K562 (cell line): Measurements from ENCODE around the gene CENPE. TPM values are rescaled to one million over a fixed set of nuclear protein-coding genes. Genes with fewer than 3 reads are reported as not detected.

Source experiments
- ATAC-seq: fragments of 200-7000 bp; cut with Tn5 transposase; 3 replicates; pipeline ENCODE4 v1.9.1; 2020; ENCODE audit warnings: moderate library complexity
- BruUV-seq: library from RNA; stranded (reverse); fragments of 400-500 nt; replicated peaks from 2 replicates; lab custom pipeline; 2021; lab: Mats Ljungman, UMichigan
- CTCF ChIA-PET: fragments of 300-600 bp; formaldehyde crosslinking; extraction: SDS; loops from one replicate; lab custom pipeline; 2021; ENCODE audit warnings: low intra/inter-chr PET ratio; lab: Yijun Ruan, JAX
- POLR2A ChIA-PET: fragments of 300-600, 350-650 bp; sonication (Branson Sonifier 250); formaldehyde crosslinking; extraction: SDS; loops from one replicate; lab custom pipeline; 2021; ENCODE audit warnings: antibody characterized with exemption, inconsistent platforms; lab: Yijun Ruan, JAX
- DNase-seq, 4 experiments: peaks; one replicate each; pipeline versions ENCODE4 v3.0.0 to v3.0.0-alpha.2; 2011 to 2018; ENCODE audit warnings: low spot score in 3 of 4, mixed read lengths in 3 of 4; ENCODE audit errors: extremely low read depth in 1 of 4
- FAIRE-seq: peaks from 2 replicates; lab custom pipeline; 2011; peaks lifted over from hg19 to GRCh38; lab: Jason Lieb, UNC
- H2AFZ ChIP-seq: 2 replicates; pipeline ENCODE4 v1.6.0; 2011; ENCODE audit warnings: low read depth, low read length, control low read depth, inconsistent platforms
- H3K27ac ChIP-seq: fragments of 200-600 bp; 3 replicates; pipeline ENCODE4 v1.8.0; 2011; ENCODE audit warnings: low read depth, mild to moderate bottlenecking, control low read depth, inconsistent platforms, low read length, moderate library complexity, mixed read lengths; ENCODE audit errors: extremely low read depth
- H3K27me3 ChIP-seq, 2 experiments: fragments of 300-600 bp in 1 of 2; 2 replicates in 1 of 2; 3 replicates in 1 of 2; pipeline versions ENCODE4 v1.6.0 to v1.8.0; 2011; ENCODE audit warnings: inconsistent platforms in 2 of 2, low read length in 2 of 2, mild to moderate bottlenecking in 1 of 2, mixed read lengths in 1 of 2, moderate library complexity in 1 of 2; ENCODE audit not compliant: control insufficient read depth in 2 of 2, insufficient read depth in 2 of 2
- H3K36me3 ChIP-seq: fragments of 300-600 bp; 3 replicates; pipeline ENCODE4 v1.8.0; 2011; ENCODE audit warnings: mild to moderate bottlenecking, low read length, inconsistent platforms; ENCODE audit not compliant: control insufficient read depth, insufficient read depth
- H3K4me1 ChIP-seq, 2 experiments: fragments of 200-600 bp in 1 of 2; replicated peaks in 1 of 2; 2 replicates in 1 of 2; 3 replicates in 1 of 2; pipeline versions ENCODE4 v1.5.1 to v1.8.0; 2011; ENCODE audit warnings: inconsistent platforms in 2 of 2, low read length in 2 of 2, mild to moderate bottlenecking in 1 of 2, mixed read lengths in 1 of 2, moderate library complexity in 1 of 2; ENCODE audit not compliant: control insufficient read depth in 2 of 2, insufficient read depth in 2 of 2
- H3K4me2 ChIP-seq: 2 replicates; pipeline ENCODE4 v1.6.1; 2011; ENCODE audit warnings: low read length, control low read depth, inconsistent platforms, mixed read lengths; ENCODE audit not compliant: insufficient read depth
- H3K4me3 ChIP-seq: fragments of 200-600 bp; sonication (generic), shearing (Covaris generic); 2 replicates; pipeline ENCODE4 v1.5.1; 2016; ENCODE audit warnings: control low read depth, inconsistent platforms
- H3K79me2 ChIP-seq: fragments of 200-600 bp; 3 replicates; pipeline ENCODE4 v1.8.0; 2011; ENCODE audit warnings: low read length, inconsistent platforms; ENCODE audit not compliant: control insufficient read depth, insufficient read depth
- H3K9ac ChIP-seq, 2 experiments: 2 replicates each; pipeline versions ENCODE4 v1.6.0 to v1.6.1; 2011; ENCODE audit warnings: low read depth in 2 of 2, low read length in 2 of 2, control low read depth in 1 of 2, inconsistent platforms in 1 of 2, mild to moderate bottlenecking in 1 of 2, mixed read lengths in 1 of 2; ENCODE audit not compliant: insufficient read depth in 1 of 2
- H3K9me1 ChIP-seq: one replicate; pipeline ENCODE4 v1.6.0; 2011; ENCODE audit warnings: inconsistent platforms, mild to moderate bottlenecking, low read length, moderate library complexity; ENCODE audit not compliant: control insufficient read depth, insufficient read depth
- H3K9me3 ChIP-seq: replicated peaks from 2 replicates; pipeline ENCODE4 v1.5.1; 2011; ENCODE audit warnings: low read depth, low read length, inconsistent platforms; ENCODE audit not compliant: control insufficient read depth, insufficient read depth
- H4K20me1 ChIP-seq: replicated peaks from 2 replicates; pipeline ENCODE4 v1.6.1; 2011; ENCODE audit warnings: low read length, inconsistent platforms, mixed read lengths; ENCODE audit not compliant: control insufficient read depth, insufficient read depth
- BCOR ChIP-seq: fragments of 450-650 bp; IDR thresholded peaks from 2 replicates; pipeline ENCODE4 v1.6.1; 2016
- PRDM10 ChIP-seq: fragments of 450-650 bp; IDR thresholded peaks from 2 replicates; pipeline ENCODE4 v1.6.1; 2018; ENCODE audit not compliant: partially characterized antibody
- RBM25 ChIP-seq: fragments of 200-400 bp; formaldehyde crosslinking; IDR thresholded peaks from 2 replicates; pipeline ENCODE4 v1.6.1; 2018; ENCODE audit warnings: low read length, low read depth, moderate library complexity; ENCODE audit not compliant: severe bottlenecking
- ZNF282 ChIP-seq: sonication (generic); formaldehyde crosslinking; IDR thresholded peaks from 2 replicates; pipeline ENCODE4 v1.8.1; 2023; ENCODE audit warnings: missing genetic modification reagents
- ZNF395 ChIP-seq: fragments of 200-800 bp; sonication (Bioruptor generic); IDR thresholded peaks from 2 replicates; pipeline ENCODE4 v1.6.1; 2017; ENCODE audit warnings: missing genetic modification characterization, missing compliant biosample characterization
- WGBS: fragments of 100-300 bp; shearing (Covaris generic); methylation state at CpG from one replicate; pipeline ENCODE4 v1.1.6; 2016; ENCODE audit warnings: low coverage, mixed read lengths; ENCODE audit not compliant: insufficient coverage; ENCODE audit errors: missing lambda C conversion rate; 5-methylcytosine and 5-hydroxymethylcytosine counted together
- in situ Hi-C: fragments of 300-500 bp; cut with MboI; formaldehyde crosslinking; loops from 4 replicates; pipeline ENCODE4 v1.15.0; 2018; ENCODE audit warnings: inconsistent platforms, mixed read lengths
- intact Hi-C: fragments of 100-400 bp; cut with micrococcal nuclease; formaldehyde crosslinking; loops from 2 replicates; pipeline ENCODE4 v1.14.2; 2022
- polyA plus RNA-seq, 8 experiments: library from polyadenylated mRNA; depleted of rRNA in 4 of 8; stranded (reverse) in 5 of 8; unstranded in 3 of 8; fragments of >200 nt; fragmentation: Nextera tagmentation in 2 of 8; fragmentation: Illumina TruSeq in 1 of 8; extraction: Ambion mirVana in 2 of 8; extraction: Trizol in 1 of 8; gene quantifications; 2 replicates each; pipeline versions ENCODE4 v1.2.1 to v1.2.3, GENCODE V29; 2011 to 2014; ENCODE audit warnings: inconsistent platforms in 1 of 8, missing spikeins in 1 of 8
- total RNA-seq, 7 experiments: library from RNA; depleted of rRNA in 6 of 7; stranded (reverse); fragments of >200 nt in 6 of 7; fragmentation: Illumina TruSeq in 2 of 7; extraction: Trizol in 2 of 7; gene quantifications; 2 replicates each; pipeline versions ENCODE4 v1.2.1 to v1.2.3, GENCODE V29; 2011 to 2021; ENCODE audit warnings: low replicate concordance in 1 of 7

Gene CENPE
- total and polyA plus RNA-seq, 9 of the 15 experiments (the other 6 are each of a cell fraction or from before 2014, with no cell fraction given), result 9.9 to 53.2 (median 27.4) TPM

GRCh38 chr4:103097112-103097511 lies 101.0 kb downstream of the CENPE start:
- no peaks in the 10 kb centered on the region for H3K27me3 ChIP-seq
- ChIA-PET CTCF (no interaction called here), POLR2A (no interaction called here)
- H3K36me3 ChIP-seq, result no peaks in the 10 kb centered on the region
- DNase-seq (no peak), FAIRE-seq (no peak), ATAC-seq (no peak)
- H3K4me1 ChIP-seq, result no peaks in the 10 kb centered on the region
- H3K9me3 ChIP-seq, result no peaks in the 10 kb centered on the region
- no peaks in the 10 kb centered on the region for H3K9me1 ChIP-seq
- no peak overlapping the region for H3K27ac ChIP-seq
- no peaks in the 10 kb centered on the region for H4K20me1 ChIP-seq
- H2AFZ ChIP-seq, result no peak overlapping the region
- WGBS, result 5% methylated on average over 2 of the region's 2 CpGs
- TF ChIP-seq ZNF395 (CRISPR knock-in tag) (no peak), PRDM10 (no peak), BCOR (no peak), RBM25 (peak; percentile 53), ZNF282 (CRISPR knock-in tag) (no peak)
- H3K9ac ChIP-seq, result no peak overlapping the region
- no peak overlapping the region for H3K4me2 ChIP-seq
- BruUV-seq, result no TSS peak
- intact Hi-C loops (loop anchor here (5.0 to 10.0 kb wide), 3 partner anchors 270 to 842 kb away; partner anchors contain the start of gene UBE2D3), in situ Hi-C loops (no loop called here)
- H3K79me2 ChIP-seq, result no peaks in the 10 kb centered on the region
- H3K4me3 ChIP-seq, result no peak overlapping the region
